Ascending aorta (tissue), 2 donors: ENCODE data around the gene ZNF202. TPM values are rescaled to one million over a fixed set of nuclear protein-coding genes. Genes with fewer than 3 reads are reported as not detected.

Source experiments
- DNase-seq, 2 donors: peaks; one replicate each; pipeline ENCODE4 v3.0.0-alpha.2; 2019; ENCODE audit warnings: low spot score in 2 of 2
- H3K27ac ChIP-seq, 2 donors: fragments of 200-600 bp; sonication (generic); one replicate each; pipeline ENCODE4 v1.5.1; 2016 to 2017; ENCODE audit warnings: mild to moderate bottlenecking in 1 of 2
- H3K27me3 ChIP-seq: fragments of 200-600 bp; sonication (generic); one replicate; pipeline ENCODE4 v1.5.1; 2017
- H3K36me3 ChIP-seq, 2 donors: fragments of 200-600 bp; sonication (generic); one replicate each; pipeline ENCODE4 v1.5.1; 2016
- H3K4me1 ChIP-seq, 2 donors: fragments of 200-600 bp; sonication (generic); one replicate each; pipeline ENCODE4 v1.5.1; 2016 to 2017; ENCODE audit warnings: mild to moderate bottlenecking in 1 of 2
- H3K4me3 ChIP-seq, 2 donors: fragments of 200-600 bp; sonication (generic); one replicate each; pipeline ENCODE4 v1.5.1; 2016 to 2017; ENCODE audit warnings: mild to moderate bottlenecking in 1 of 2
- H3K9me3 ChIP-seq, 2 donors: fragments of 200-600 bp; sonication (generic); one replicate each; pipeline ENCODE4 v1.5.1; 2016
- CTCF ChIP-seq, 3 experiments: fragments of 200-600 bp in 2 of 3; fragments of 450-650 bp in 1 of 3; sonication (generic) in 2 of 3; IDR thresholded peaks; one replicate each; pipeline ENCODE4 v1.5.1; 2016 to 2019; ENCODE audit warnings: antibody characterized with exemption in 3 of 3, mild to moderate bottlenecking in 1 of 3, moderate library complexity in 1 of 3
- intact Hi-C: fragments of 100-400 bp; cut with DNase I; formaldehyde crosslinking; loops from one replicate; pipeline ENCODE4 v1.15.1; 2023
- total RNA-seq: library from RNA; depleted of rRNA; stranded (reverse); fragments of >200 nt; gene quantifications from one replicate; pipeline ENCODE4 v1.1.0, GENCODE V29; 2016

ZNF202 gene
- total RNA-seq, 1 donor from 2014 or later = 2.2 TPM

GRCh38 chr11:123694551-123694950 lies 46.9 kb downstream of the ZNF202 start:
- Histone ChIP-seq H3K27ac (no peak overlapping the region), H3K9me3 (no peaks in the 10 kb centered on the region), H3K4me1 (no peaks in the 10 kb centered on the region), H3K36me3 (no peaks in the 10 kb centered on the region), H3K4me3 (no peak overlapping the region), H3K27me3 (no peaks in the 10 kb centered on the region)
- intact Hi-C loops = no loop called here
- DNase-seq = no peak
- no peak for TF ChIP-seq CTCF (IDR thresholded peaks at IDR 0.05)

- H3K27me3 ChIP-seq = no peaks in the 10 kb centered on the region
- H3K4me3 ChIP-seq = no peak overlapping the region
- no peaks in the 10 kb centered on the region for H3K9me3 ChIP-seq
- no peak overlapping the region for H3K27ac ChIP-seq
- H3K4me1 ChIP-seq = no peaks in the 10 kb centered on the region
- H3K36me3 ChIP-seq = no peaks in the 10 kb centered on the region
- intact Hi-C loops = no loop called here
- DNase-seq = no peak
- TF ChIP-seq CTCF (IDR thresholded peaks at IDR 0.05) = no peak
Observed at GRCh38 chr11:123692961-123693360, 48.5 kb downstream of the ZNF202 start.

GRCh38 chr11:123690485-123690884 lies 51.0 kb downstream of the ZNF202 start:
- no peak overlapping the region for H3K27ac ChIP-seq
- no peak for TF ChIP-seq CTCF (IDR thresholded peaks at IDR 0.05)
- no peak overlapping the region for H3K4me3 ChIP-seq
- no peaks in the 10 kb centered on the region for H3K36me3 ChIP-seq
- H3K27me3 ChIP-seq = no peaks in the 10 kb centered on the region
- H3K4me1 ChIP-seq = no peaks in the 10 kb centered on the region
- DNase-seq = no peak
- no peaks in the 10 kb centered on the region for H3K9me3 ChIP-seq
- intact Hi-C loops = no loop called here

GRCh38 chr11:123684601-123685000 lies 56.9 kb downstream of the ZNF202 start:
- H3K27me3 ChIP-seq = no peaks in the 10 kb centered on the region
- no peak overlapping the region for H3K4me3 ChIP-seq
- H3K9me3 ChIP-seq = no peaks in the 10 kb centered on the region
- TF ChIP-seq CTCF (IDR thresholded peaks at IDR 0.05) = no peak
- H3K27ac ChIP-seq = no peak overlapping the region
- no peaks in the 10 kb centered on the region for H3K36me3 ChIP-seq
- DNase-seq = no peak
- no peaks in the 10 kb centered on the region for H3K4me1 ChIP-seq
- intact Hi-C loops = no loop called here

GRCh38 chr11:123683428-123684170 lies 57.9 kb downstream of the ZNF202 start:
- H3K4me3 ChIP-seq = no peak overlapping the region
- intact Hi-C loops = no loop called here
- no peaks in the 10 kb centered on the region for H3K9me3 ChIP-seq
- DNase-seq = no peak
- TF ChIP-seq CTCF (IDR thresholded peaks at IDR 0.05) = no peak
- no peaks in the 10 kb centered on the region for H3K27me3 ChIP-seq
- H3K4me1 ChIP-seq = no peaks in the 10 kb centered on the region
- no peak overlapping the region for H3K27ac ChIP-seq
- no peaks in the 10 kb centered on the region for H3K36me3 ChIP-seq
